ENCODE measurements around the gene ATP6V0D1.
A peak's percentile ranks its signal among the peaks of the same experiment; 100 is the strongest.

ATP6V0D1 gene

DNA sequence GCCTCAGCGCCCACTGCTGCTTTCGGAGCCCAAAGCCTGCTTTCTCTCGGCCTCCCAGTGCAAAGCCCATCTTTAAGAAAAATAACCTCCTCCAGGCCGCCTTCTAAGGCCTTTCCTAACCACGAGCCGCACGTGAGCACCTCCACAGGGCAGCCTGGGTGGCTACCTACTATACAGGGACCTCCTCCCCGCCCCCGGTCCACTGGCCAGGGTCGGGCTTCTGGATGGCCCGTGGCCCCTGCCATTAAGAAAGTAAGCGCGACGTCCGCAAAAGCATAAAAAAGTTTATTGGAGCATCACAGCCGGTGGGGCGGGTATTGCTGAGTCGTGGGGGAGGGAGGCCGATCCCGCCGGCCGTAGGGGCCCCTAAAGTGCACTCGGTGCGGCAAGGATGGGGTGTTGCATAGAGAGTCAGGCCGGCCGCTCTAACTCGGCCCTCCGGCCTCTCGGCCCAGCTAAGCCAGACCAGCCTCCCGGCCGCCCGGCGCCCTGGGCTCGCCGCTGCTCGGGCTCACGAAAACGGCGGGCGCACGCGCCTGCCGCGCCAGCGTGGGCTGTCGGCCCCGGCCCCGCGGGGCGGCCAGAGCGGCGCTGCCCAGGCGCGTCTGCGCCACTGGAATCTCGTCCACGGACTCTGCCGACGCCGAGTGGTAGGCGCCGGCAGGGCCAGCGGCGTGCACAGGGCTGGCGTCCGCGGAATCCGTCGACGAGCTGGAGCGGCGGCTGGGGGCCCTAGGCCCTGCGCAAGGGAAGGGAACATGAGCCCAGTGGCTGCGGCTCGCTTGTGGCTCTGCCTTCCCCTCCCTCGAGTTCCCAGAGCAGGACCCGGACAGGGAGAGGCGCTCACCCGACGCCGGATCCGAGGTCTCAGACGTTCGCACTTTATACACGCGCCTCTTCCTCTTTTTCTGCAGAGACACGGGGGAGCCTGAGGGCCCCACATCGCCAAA lies 86.5 kb downstream of the ATP6V0D1 start:
- H3K36me3 Mint-ChIP-seq, result no peaks in the 10 kb centered on the region
- peaks cover 13% of the 10 kb centered on the region for H3K27me3 Mint-ChIP-seq
- no peak overlapping the region for H3K27ac Mint-ChIP-seq
- peak overlapping the region; percentile 64 for H3K4me3 Mint-ChIP-seq
- peaks cover 5% of the 10 kb centered on the region for H3K4me1 Mint-ChIP-seq
- H3K9me3 Mint-ChIP-seq, result no peaks in the 10 kb centered on the region

DNA sequence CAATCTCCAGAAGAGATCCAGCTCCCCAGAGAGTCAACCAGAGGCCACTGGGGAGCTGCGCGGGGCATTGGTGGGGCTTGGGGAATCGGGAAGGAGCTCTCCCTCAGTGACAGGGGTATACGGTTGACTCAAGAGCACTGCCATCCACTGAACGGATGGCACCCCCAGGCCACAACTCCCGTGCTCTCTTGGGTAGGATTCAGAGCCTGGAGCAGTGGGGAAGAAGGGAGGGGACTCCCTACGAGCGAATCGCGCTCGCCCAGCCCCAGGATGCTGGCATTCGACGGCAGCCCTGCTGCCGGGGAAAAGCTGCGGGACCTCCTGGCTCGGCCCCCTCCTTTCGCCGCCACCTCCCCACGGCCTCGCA lies 87.2 kb downstream of the ATP6V0D1 start:
- H3K36me3 Mint-ChIP-seq, result no peaks in the 10 kb centered on the region
- peaks cover 13% of the 10 kb centered on the region for H3K27me3 Mint-ChIP-seq
- no peaks in the 10 kb centered on the region for H3K9me3 Mint-ChIP-seq
- H3K4me3 Mint-ChIP-seq, result peak overlapping the region; percentile 64
- H3K4me1 Mint-ChIP-seq, result peaks cover 5% of the 10 kb centered on the region
- no peak overlapping the region for H3K27ac Mint-ChIP-seq

DNA sequence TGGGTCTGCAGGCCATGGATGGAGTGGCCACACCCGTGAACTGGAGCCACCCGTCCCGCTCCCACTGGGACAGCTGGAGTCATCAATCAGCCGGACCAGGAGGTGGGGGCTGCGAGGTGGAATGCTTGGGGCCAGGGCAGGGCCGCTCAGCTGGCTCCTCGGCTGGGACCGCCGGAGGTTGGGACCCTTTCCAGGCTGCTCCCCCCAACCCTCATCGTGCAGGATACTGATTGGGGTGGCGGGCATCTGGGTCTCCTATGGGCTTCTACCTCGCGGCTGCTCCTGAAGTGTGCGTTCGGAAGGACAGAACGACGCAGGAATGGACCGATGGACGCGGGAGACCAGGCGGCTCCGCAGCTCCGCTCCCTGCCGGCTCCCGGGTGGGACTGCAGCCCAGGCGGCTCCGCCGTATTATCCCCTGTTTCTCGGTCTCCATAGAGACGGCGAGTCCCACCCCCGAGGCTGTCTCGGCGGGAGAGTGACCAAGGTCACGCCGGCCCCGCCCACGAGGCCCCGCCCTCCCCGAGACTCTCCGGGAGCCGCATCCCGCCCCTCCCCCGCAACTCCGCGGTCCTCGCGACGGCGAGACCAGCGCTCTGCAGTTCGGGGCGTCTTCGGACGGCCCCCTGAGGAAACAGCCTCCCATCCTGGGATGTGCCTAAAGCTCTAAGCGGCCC lies 87.7 kb downstream of the ATP6V0D1 start, which contains the start of gene TPPP3:
Gene TPPP3 (minus strand): TSS at position 388 of the 677 bp plus-strand sequence. CDS start 2,387 bp downstream, outside the sequence.
- H3K36me3 Mint-ChIP-seq, result no peaks in the 10 kb centered on the region
- H3K9me3 Mint-ChIP-seq, result no peaks in the 10 kb centered on the region
- H3K4me3 Mint-ChIP-seq, result peak within 1 kb of the TSS; percentile 64
- H3K27me3 Mint-ChIP-seq, result peaks cover 13% of the 10 kb centered on the region
- peaks cover 5% of the 10 kb centered on the region for H3K4me1 Mint-ChIP-seq
- no peak within 1 kb of the TSS for H3K27ac Mint-ChIP-seq

DNA sequence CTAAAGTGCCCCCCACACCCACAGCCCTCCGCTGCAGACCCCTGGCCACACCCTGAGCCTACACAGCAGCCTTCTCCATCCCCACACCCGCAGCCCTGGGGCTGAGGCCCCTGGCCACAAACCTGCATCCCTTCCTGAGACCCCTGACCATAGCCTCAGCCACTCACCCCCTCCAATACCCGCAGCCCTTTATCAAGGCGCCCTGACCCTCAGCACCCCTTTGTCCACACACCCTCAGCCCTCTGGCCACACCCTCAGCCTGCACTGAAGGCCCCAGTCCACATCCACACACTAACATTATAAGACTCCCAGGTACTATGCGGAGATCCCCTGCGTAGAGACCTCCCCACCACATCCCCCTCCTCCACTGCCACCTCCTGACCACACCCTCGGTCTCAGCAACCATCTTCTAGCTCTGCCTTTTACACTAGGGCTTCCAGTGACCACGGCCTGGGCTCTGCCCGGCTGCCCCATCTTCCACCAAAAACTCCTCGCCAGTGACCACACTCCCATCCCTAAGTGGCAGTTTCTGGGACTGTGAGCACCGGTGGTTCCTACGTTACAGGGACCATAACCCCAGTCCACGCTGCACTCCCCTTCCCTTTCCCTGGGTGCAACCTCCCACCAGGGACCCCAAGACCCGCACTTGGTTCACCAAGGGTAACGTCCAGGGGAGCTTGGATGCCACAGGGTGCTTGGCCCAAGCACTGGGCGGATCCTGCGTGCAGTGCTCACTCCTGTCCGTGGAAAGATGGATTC lies 88.5 kb downstream of the ATP6V0D1 start:
- H3K27me3 Mint-ChIP-seq, result peaks cover 13% of the 10 kb centered on the region
- no peak overlapping the region for H3K4me3 Mint-ChIP-seq
- no peaks in the 10 kb centered on the region for H3K9me3 Mint-ChIP-seq
- peaks cover 5% of the 10 kb centered on the region for H3K4me1 Mint-ChIP-seq
- H3K27ac Mint-ChIP-seq, result no peak overlapping the region
- H3K36me3 Mint-ChIP-seq, result no peaks in the 10 kb centered on the region

DNA sequence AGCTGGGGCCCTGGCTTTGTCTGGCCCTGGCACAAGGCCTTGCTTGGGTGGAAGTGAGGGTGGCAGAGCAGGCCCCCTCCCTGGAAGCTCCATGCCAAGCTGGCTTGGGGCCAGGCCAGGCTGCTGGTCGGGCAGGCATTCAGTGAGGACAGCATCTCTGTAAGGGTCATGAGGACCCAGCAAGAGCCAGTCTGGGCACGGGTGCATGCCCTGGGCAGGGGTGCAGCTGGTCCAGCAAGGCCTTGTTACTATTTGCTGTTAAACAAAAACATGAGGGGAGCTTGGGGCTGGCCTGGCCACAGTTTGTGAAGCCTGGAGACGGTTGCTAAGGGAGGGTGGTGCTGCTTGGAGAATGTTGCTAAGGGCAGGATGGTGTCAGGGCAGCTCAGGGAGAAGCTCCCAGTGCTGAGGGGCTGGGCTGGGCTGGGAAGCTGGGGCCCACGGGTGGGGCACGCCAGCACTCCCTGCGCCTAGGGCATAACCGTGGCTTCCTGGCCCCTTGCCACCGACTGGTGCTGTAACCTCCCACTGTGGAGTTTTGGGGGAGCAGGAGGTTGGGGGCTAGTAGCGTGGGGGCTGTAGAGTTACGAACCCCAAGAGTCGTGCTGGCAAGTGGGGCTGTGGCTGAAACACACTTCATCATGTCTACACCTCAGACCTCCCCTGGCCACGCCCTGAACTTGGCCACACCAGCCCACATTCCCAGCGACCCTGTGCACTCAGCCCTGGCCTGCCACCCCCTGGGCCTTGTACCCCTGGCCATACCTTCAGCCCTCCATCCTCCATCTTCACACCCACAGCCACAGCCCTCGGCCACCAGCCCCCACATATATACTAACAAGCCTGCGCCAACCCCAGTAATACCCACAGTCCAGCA lies 89.3 kb downstream of the ATP6V0D1 start:
- H3K9me3 Mint-ChIP-seq, result no peaks in the 10 kb centered on the region
- H3K4me3 Mint-ChIP-seq, result no peak overlapping the region
- H3K36me3 Mint-ChIP-seq, result no peaks in the 10 kb centered on the region
- peaks cover 5% of the 10 kb centered on the region for H3K4me1 Mint-ChIP-seq
- no peak overlapping the region for H3K27ac Mint-ChIP-seq
- peaks cover 9% of the 10 kb centered on the region for H3K27me3 Mint-ChIP-seq

DNA sequence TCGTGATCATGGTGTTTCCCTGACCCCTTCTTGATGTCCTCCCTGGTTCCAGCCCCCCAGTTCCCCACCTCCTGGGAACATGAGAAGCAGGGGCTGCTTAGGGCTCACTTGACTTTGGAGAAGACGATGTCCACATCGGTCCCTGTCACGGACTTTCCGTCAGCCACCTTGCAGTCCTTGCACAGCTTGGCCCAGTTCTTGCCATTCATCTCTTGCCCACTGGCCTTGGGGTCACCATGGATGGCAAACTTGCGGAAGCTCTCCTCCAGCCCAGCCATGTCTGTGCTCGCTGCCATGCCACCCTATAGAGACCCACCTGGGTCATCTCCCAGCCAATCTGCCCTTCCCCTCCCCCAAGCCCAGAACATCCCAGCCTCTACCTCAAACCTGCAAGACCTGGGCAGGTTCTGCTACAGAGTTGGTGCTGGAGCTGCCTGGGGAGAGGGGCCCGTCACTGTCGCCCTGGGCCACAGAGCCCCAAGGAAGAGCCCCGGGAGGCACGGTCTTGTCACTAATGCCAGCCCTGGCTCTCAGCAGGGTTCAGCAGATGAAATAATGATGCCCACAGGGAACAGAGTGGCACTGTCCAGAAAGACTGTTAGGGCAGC lies 90.0 kb downstream of the ATP6V0D1 start:
- H3K27me3 Mint-ChIP-seq, result peaks cover 9% of the 10 kb centered on the region
- no peaks in the 10 kb centered on the region for H3K36me3 Mint-ChIP-seq
- H3K9me3 Mint-ChIP-seq, result no peaks in the 10 kb centered on the region
- peaks cover 5% of the 10 kb centered on the region for H3K4me1 Mint-ChIP-seq
- no peak overlapping the region for H3K27ac Mint-ChIP-seq
- H3K4me3 Mint-ChIP-seq, result no peak overlapping the region

DNA sequence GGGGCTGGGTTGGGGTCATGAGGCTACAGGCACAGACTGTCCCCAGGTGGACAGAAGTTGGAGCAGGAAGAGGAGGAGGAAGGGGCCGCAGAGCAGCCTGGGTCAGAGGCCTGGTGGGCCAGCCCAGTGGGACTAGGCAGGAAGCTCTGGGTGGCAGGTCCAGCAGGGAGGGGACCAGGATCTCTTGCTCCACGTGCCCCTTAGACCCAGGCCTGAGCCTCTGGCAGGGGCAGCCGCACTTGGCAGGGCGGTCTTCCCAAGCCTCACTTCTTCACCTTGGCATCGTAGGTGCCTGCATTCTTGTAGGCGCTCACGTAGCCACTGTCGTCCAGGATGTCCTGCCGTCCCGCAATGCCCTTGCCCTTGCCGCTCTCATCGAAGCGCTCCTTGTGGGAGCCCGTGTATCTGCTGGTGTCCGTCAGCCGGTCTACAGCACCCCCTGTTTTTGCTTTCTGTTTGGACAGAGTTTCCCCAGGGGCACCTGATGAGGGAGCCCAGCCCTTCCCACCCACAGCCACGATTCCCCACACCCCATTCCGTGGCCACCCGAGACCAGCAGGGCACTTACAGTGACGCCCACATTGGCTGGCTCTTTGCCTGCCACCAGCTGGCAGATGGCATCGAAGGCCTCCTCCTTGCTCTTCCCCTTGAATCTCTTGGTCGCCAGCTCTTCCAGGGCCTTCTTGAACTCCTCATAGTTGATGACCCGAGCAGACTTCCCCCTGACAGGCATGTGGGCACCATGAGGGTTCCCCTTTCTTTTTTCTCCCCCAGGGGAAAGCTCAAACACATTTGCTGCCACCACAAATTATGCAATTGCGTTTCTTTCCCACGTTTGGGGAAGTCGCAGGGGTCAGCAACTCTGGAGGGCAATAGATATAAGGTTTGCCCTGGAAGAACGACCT lies 90.8 kb downstream of the ATP6V0D1 start:
- Mint-ChIP-seq H3K27ac (no peak overlapping the region), H3K9me3 (no peaks in the 10 kb centered on the region), H3K4me3 (no peak overlapping the region), H3K4me1 (peaks cover 5% of the 10 kb centered on the region), H3K27me3 (peaks cover 5% of the 10 kb centered on the region), H3K36me3 (no peaks in the 10 kb centered on the region)

DNA sequence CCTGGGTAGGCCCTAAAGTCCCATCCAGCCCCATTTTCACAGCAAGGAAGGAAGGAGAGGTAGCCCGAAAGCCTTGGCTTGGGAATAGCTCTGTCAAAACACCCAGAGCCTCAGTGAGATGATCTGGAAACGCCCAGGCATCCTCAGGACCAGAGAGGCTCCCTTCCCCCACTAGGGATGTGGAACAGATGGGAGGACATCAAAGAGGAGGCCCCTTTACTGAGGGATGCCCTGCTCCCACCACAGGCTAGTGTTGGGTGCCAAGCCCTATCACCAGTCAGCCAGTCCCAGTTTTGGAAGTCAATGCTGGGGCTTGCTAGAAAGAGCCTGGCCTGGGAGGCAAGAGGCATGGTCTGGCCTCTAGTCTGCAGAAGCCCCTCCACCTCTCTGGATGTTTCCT lies 92.4 kb downstream of the ATP6V0D1 start:
- H3K4me3 Mint-ChIP-seq, result no peak overlapping the region
- no peaks in the 10 kb centered on the region for H3K4me1 Mint-ChIP-seq
- H3K27me3 Mint-ChIP-seq, result no peaks in the 10 kb centered on the region
- H3K9me3 Mint-ChIP-seq, result no peaks in the 10 kb centered on the region
- no peaks in the 10 kb centered on the region for H3K36me3 Mint-ChIP-seq
- H3K27ac Mint-ChIP-seq, result no peak overlapping the region

DNA sequence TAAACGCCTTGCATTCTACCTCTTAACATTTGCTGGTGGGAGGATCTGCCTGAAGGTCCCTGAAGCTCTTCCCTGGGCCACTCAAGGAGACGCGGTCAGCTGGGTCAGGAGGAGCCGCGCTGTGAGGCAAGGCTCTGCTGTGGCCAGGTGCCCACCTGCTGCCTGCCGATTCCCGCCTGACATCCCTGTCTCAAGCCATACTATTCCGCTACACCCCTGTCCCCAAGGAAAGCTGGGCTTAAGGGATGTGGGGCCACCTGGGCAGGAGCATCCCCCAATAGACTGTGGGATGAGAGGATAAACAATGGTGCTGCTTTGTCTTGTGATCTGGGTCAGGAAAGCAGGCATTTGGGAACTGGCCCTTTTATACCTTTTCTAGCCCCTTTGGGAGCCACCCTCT lies 92.8 kb downstream of the ATP6V0D1 start:
- no peaks in the 10 kb centered on the region for H3K27me3 Mint-ChIP-seq
- H3K4me1 Mint-ChIP-seq, result no peaks in the 10 kb centered on the region
- H3K4me3 Mint-ChIP-seq, result no peak overlapping the region
- no peak overlapping the region for H3K27ac Mint-ChIP-seq
- H3K36me3 Mint-ChIP-seq, result no peaks in the 10 kb centered on the region
- H3K9me3 Mint-ChIP-seq, result no peaks in the 10 kb centered on the region

Data from activated naive CD4-positive, alpha-beta T cell treated with anti-CD3 and anti-CD28 coated beads, Interleukin-2, amount 50 U/mL, for 24 hours (primary cell).